Measurements from ENCODE around the gene PTPRN2.

DNA sequence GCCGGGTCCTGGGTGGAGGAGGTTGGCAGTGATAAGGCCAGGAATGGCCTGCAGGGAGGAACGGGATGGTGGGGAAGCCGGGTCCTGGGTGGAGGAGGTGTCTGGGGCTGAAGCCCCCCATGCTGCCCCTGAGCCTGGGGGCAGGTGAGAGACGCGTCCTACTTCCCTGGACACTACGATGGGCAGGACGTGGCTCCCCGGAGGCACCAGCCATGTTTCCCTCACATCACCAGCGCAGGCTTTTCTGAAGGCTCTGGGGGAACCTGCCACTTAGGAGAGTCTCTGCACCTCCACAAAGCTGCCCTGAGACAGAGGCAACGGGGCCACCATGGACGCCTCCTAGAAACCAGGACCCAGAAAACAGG lies 926.0 kb downstream of the PTPRN2 start:
- TF ChIP-seq POLR2A (IDR thresholded peaks at IDR 0.05; ENCODE audit: extremely low read depth, insufficient read length) (no peak), MAX (IDR thresholded peaks at IDR 0.05; ENCODE audit: low read depth, low read length) (no peak)
- TF ChIP-seq, protein P1, sequence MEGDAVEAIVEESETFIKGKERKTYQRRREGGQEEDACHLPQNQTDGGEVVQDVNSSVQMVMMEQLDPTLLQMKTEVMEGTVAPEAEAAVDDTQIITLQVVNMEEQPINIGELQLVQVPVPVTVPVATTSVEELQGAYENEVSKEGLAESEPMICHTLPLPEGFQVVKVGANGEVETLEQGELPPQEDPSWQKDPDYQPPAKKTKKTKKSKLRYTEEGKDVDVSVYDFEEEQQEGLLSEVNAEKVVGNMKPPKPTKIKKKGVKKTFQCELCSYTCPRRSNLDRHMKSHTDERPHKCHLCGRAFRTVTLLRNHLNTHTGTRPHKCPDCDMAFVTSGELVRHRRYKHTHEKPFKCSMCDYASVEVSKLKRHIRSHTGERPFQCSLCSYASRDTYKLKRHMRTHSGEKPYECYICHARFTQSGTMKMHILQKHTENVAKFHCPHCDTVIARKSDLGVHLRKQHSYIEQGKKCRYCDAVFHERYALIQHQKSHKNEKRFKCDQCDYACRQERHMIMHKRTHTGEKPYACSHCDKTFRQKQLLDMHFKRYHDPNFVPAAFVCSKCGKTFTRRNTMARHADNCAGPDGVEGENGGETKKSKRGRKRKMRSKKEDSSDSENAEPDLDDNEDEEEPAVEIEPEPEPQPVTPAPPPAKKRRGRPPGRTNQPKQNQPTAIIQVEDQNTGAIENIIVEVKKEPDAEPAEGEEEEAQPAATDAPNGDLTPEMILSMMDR (IDR thresholded peaks at IDR 0.05; ENCODE audit: low read depth, low read length): no peak
